H1 (cell line): ENCODE measurements around the gene NME7. TPM values are rescaled to one million over a fixed set of nuclear protein-coding genes. Genes with fewer than 3 reads are reported as not detected.

Experiments used
- CTCF ChIA-PET: fragments of 300-600 bp; sonication (Branson Sonifier 250); formaldehyde crosslinking; loops from one replicate; lab custom pipeline; 2021; ENCODE audit not compliant: partially characterized antibody; lab: Charles Lee
- POLR2A ChIA-PET: fragments of 300-600 bp; sonication (Branson Sonifier 250); formaldehyde crosslinking; loops from one replicate; lab custom pipeline; 2021; ENCODE audit warnings: inconsistent platforms; ENCODE audit not compliant: partially characterized antibody; lab: Charles Lee
- DNase-seq, 2 experiments: peaks; one replicate each; pipeline versions ENCODE4 v3.0.0 to v3.0.0-alpha.2; 2010 to 2022; ENCODE audit warnings: low spot score in 2 of 2, low read depth in 1 of 2, mixed read lengths in 1 of 2
- FAIRE-seq: peaks from 2 replicates; lab custom pipeline; 2011; peaks lifted over from hg19 to GRCh38; lab: Jason Lieb, UNC
- H2AFZ ChIP-seq: 2 replicates; pipeline ENCODE4 v1.8.1; 2012; ENCODE audit warnings: low read length, inconsistent platforms
- H2AK5ac ChIP-seq: 2 replicates; pipeline ENCODE4 v1.6.1; 2013; ENCODE audit warnings: low read depth, low read length
- H2BK120ac ChIP-seq: replicated peaks from 2 replicates; pipeline ENCODE3; 2013; ENCODE audit warnings: low read depth, low read length, inconsistent platforms
- H2BK12ac ChIP-seq: 2 replicates; pipeline ENCODE4 v1.6.1; 2013; ENCODE audit warnings: low read depth, low read length
- H2BK15ac ChIP-seq: 2 replicates; pipeline ENCODE4 v1.6.1; 2013; ENCODE audit warnings: low read length
- H2BK20ac ChIP-seq: 2 replicates; pipeline ENCODE4 v1.6.1; 2013; ENCODE audit warnings: low read length
- H2BK5ac ChIP-seq: 2 replicates; pipeline ENCODE4 v1.6.1; 2013; ENCODE audit warnings: low read depth, low read length
- H3K14ac ChIP-seq: 2 replicates; pipeline ENCODE4 v1.6.1; 2013; ENCODE audit warnings: inconsistent platforms; ENCODE audit not compliant: insufficient read length
- H3K18ac ChIP-seq: 2 replicates; pipeline ENCODE4 v1.6.1; 2013; ENCODE audit warnings: low read length; ENCODE audit errors: extremely low read depth
- H3K23ac ChIP-seq: 2 replicates; pipeline ENCODE4 v1.6.1; 2013; ENCODE audit warnings: inconsistent platforms; ENCODE audit not compliant: insufficient read length
- H3K23me2 ChIP-seq: 2 replicates; pipeline ENCODE4 v1.6.1; 2013; ENCODE audit warnings: low read depth, low read length
- H3K27ac ChIP-seq: 2 replicates; pipeline ENCODE4 v1.6.1; 2011; ENCODE audit warnings: low read depth, low read length, inconsistent platforms
- H3K27me3 ChIP-seq, 4 experiments: replicated peaks in 1 of 4; 1 replicate in 1 of 4; 2 replicates in 3 of 4; pipeline versions ENCODE4 v1.6.1 to v1.8.1; 2011 to 2013; ENCODE audit warnings: low read length in 3 of 4, mild to moderate bottlenecking in 3 of 4, inconsistent platforms in 2 of 4, mixed read lengths in 2 of 4, moderate library complexity in 1 of 4; ENCODE audit not compliant: control insufficient read depth in 3 of 4, insufficient read depth in 3 of 4; ENCODE audit errors: extremely low read depth in 1 of 4
- H3K36me3 ChIP-seq, 4 experiments: 2 replicates each; pipeline versions ENCODE4 v1.6.1 to v1.8.1; 2011 to 2013; ENCODE audit warnings: mild to moderate bottlenecking in 4 of 4, low read length in 3 of 4, moderate library complexity in 2 of 4, control low read depth in 1 of 4, inconsistent platforms in 1 of 4; ENCODE audit not compliant: insufficient read depth in 4 of 4, control insufficient read depth in 2 of 4
- H3K4ac ChIP-seq: replicated peaks from 2 replicates; pipeline ENCODE3; 2013; ENCODE audit warnings: low read length, low read depth, mixed read lengths, inconsistent platforms; ENCODE audit not compliant: insufficient read length
- H3K4me1 ChIP-seq, 4 experiments: replicated peaks in 1 of 4; 1 replicate in 1 of 4; 2 replicates in 3 of 4; pipeline versions ENCODE4 v1.6.1 to v1.8.1; 2011 to 2013; ENCODE audit warnings: low read length in 3 of 4, inconsistent platforms in 2 of 4, mixed read lengths in 1 of 4; ENCODE audit not compliant: insufficient read depth in 4 of 4, control insufficient read depth in 3 of 4
- H3K4me2 ChIP-seq, 2 experiments: 2 replicates each; pipeline versions ENCODE4 v1.6.1 to v1.8.1; 2011 to 2013; ENCODE audit warnings: low read depth in 2 of 2, low read length in 2 of 2, control low read depth in 1 of 2, inconsistent platforms in 1 of 2, mild to moderate bottlenecking in 1 of 2; ENCODE audit not compliant: insufficient read depth in 1 of 2
- H3K4me3 ChIP-seq, 4 experiments: fragments of 200-600, 300-600 bp in 1 of 4; sonication (generic), shearing (Covaris generic), sonication (Bioruptor Twin) in 1 of 4; 2 replicates each; pipeline versions ENCODE4 v1.5.1 to v1.8.1; 2011 to 2016; ENCODE audit warnings: low read length in 4 of 4, low read depth in 3 of 4, control low read depth in 2 of 4, inconsistent platforms in 2 of 4, mild to moderate bottlenecking in 2 of 4, mixed read lengths in 1 of 4, moderate library complexity in 1 of 4; ENCODE audit not compliant: insufficient read depth in 2 of 4; ENCODE audit errors: extremely low read depth in 1 of 4
- H3K56ac ChIP-seq: replicated peaks from 2 replicates; pipeline ENCODE3; 2013; ENCODE audit warnings: low read depth, mild to moderate bottlenecking, mixed read lengths, low read length, inconsistent platforms; ENCODE audit not compliant: insufficient read length
- H3K79me1 ChIP-seq: 2 replicates; pipeline ENCODE4 v1.6.1; 2013; ENCODE audit warnings: low read depth, low read length, control low read depth
- H3K79me2 ChIP-seq, 2 experiments: 2 replicates each; pipeline versions ENCODE4 v1.6.1 to v1.8.1; 2012 to 2013; ENCODE audit warnings: low read length in 2 of 2, mild to moderate bottlenecking in 2 of 2, inconsistent platforms in 1 of 2; ENCODE audit not compliant: insufficient read depth in 2 of 2, control insufficient read depth in 1 of 2
- H3K9ac ChIP-seq, 4 experiments: replicated peaks in 1 of 4; 1 replicate in 1 of 4; 2 replicates in 3 of 4; pipeline versions ENCODE4 v1.6.1 to v1.8.1; 2011 to 2013; ENCODE audit warnings: low read depth in 3 of 4, low read length in 3 of 4, control low read depth in 2 of 4, mild to moderate bottlenecking in 2 of 4, moderate library complexity in 2 of 4, inconsistent platforms in 1 of 4; ENCODE audit errors: extremely low read depth in 1 of 4
- H3K9me3 ChIP-seq, 2 experiments: 2 replicates each; pipeline versions ENCODE4 v1.6.1 to v1.8.1; 2012 to 2013; ENCODE audit warnings: mild to moderate bottlenecking in 2 of 2, moderate library complexity in 2 of 2, control low read depth in 1 of 2, inconsistent platforms in 1 of 2, low read depth in 1 of 2, low read length in 1 of 2, mixed read lengths in 1 of 2; ENCODE audit not compliant: insufficient read depth in 2 of 2
- H4K20me1 ChIP-seq, 2 experiments: replicated peaks in 1 of 2; 2 replicates each; pipeline versions ENCODE3 to v1.8.1; 2011 to 2013; ENCODE audit warnings: inconsistent platforms in 2 of 2, low read length in 2 of 2, mild to moderate bottlenecking in 1 of 2; ENCODE audit not compliant: insufficient read depth in 2 of 2, control insufficient read depth in 1 of 2
- H4K5ac ChIP-seq: 2 replicates; pipeline ENCODE4 v1.6.1; 2013; ENCODE audit warnings: low read length, low read depth, mixed read lengths, inconsistent platforms; ENCODE audit not compliant: insufficient read length
- H4K8ac ChIP-seq: 2 replicates; pipeline ENCODE4 v1.8.0; 2013; ENCODE audit warnings: mild to moderate bottlenecking, moderate library complexity, low read length, inconsistent platforms; ENCODE audit not compliant: insufficient read depth; ENCODE audit errors: extremely low read depth
- H4K91ac ChIP-seq: replicated peaks from 2 replicates; pipeline ENCODE3; 2013; ENCODE audit warnings: low read length, mixed read lengths, inconsistent platforms; ENCODE audit not compliant: insufficient read length
- BACH1 ChIP-seq: IDR thresholded peaks from 2 replicates; pipeline ENCODE4 v1.6.1; 2012; ENCODE audit warnings: low read length, improper control_type of control experiment
- BRCA1 ChIP-seq: IDR thresholded peaks from 2 replicates; pipeline ENCODE4 v1.6.1; 2012; ENCODE audit warnings: low read depth, low read length, improper control_type of control experiment
- CHD2 ChIP-seq: IDR thresholded peaks from 2 replicates; pipeline ENCODE4 v1.6.1; 2012; ENCODE audit warnings: low read length, improper control_type of control experiment
- CREB1 ChIP-seq: IDR thresholded peaks from 2 replicates; pipeline ENCODE4 v1.6.1; 2012; ENCODE audit warnings: inconsistent platforms
- CTBP2 ChIP-seq: IDR thresholded peaks from 2 replicates; pipeline ENCODE4 v1.7.0; 2011; ENCODE audit warnings: borderline replicate concordance, mild to moderate bottlenecking, moderate library complexity, mixed read lengths, low read length; ENCODE audit not compliant: insufficient read depth, insufficient read length
- EGR1 ChIP-seq: IDR thresholded peaks from 2 replicates; pipeline ENCODE4 v1.6.1; 2011; ENCODE audit warnings: low read depth, low read length, borderline replicate concordance
- EZH2 ChIP-seq: fragments of 200-600 bp; sonication (generic); IDR thresholded peaks from 2 replicates; pipeline ENCODE4 v1.7.1; 2012; ENCODE audit warnings: low read depth, mild to moderate bottlenecking, moderate library complexity, low read length, inconsistent platforms; ENCODE audit not compliant: severe bottlenecking
- GTF2F1 ChIP-seq: IDR thresholded peaks from 2 replicates; pipeline ENCODE4 v1.6.1; 2012; ENCODE audit warnings: low read depth, low read length, improper control_type of control experiment, borderline replicate concordance
- HDAC2 ChIP-seq, 2 experiments: fragments of 300-600 bp in 1 of 2; sonication (generic) in 1 of 2; IDR thresholded peaks; 2 replicates each; pipeline ENCODE4 v1.6.1; 2011 to 2012; ENCODE audit warnings: low read depth in 2 of 2, low read length in 2 of 2, mild to moderate bottlenecking in 2 of 2, moderate library complexity in 2 of 2, borderline replicate concordance in 1 of 2, inconsistent platforms in 1 of 2
- HDAC6 ChIP-seq: IDR thresholded peaks from one replicate; pipeline ENCODE4 v1.7.1; 2012; ENCODE audit warnings: low read depth, mild to moderate bottlenecking, inconsistent platforms, low read length, moderate library complexity
- JUND ChIP-seq: IDR thresholded peaks from 2 replicates; pipeline ENCODE4 v1.6.1; 2011; ENCODE audit warnings: mild to moderate bottlenecking, improper control_type of control experiment, low read length
- KDM5A ChIP-seq: fragments of 200-600 bp; IDR thresholded peaks from 2 replicates; pipeline ENCODE4 v1.7.1; 2012; ENCODE audit warnings: mild to moderate bottlenecking, low read length, inconsistent platforms, mixed read lengths
- MAX ChIP-seq: IDR thresholded peaks from 2 replicates; pipeline ENCODE4 v1.6.1; 2012; ENCODE audit warnings: inconsistent platforms
- POLR2AphosphoS5 ChIP-seq: IDR thresholded peaks from 2 replicates; pipeline ENCODE4 v1.6.1; 2011; ENCODE audit warnings: low read depth, low read length
- SAP30 ChIP-seq: fragments of 300-600 bp; sonication (generic); IDR thresholded peaks from 2 replicates; pipeline ENCODE4 v1.7.1; 2012; ENCODE audit warnings: low read length, moderate library complexity, mild to moderate bottlenecking, inconsistent platforms; ENCODE audit not compliant: insufficient read depth, insufficient replicate concordance
- WGBS, 2 experiments: shearing (Covaris generic) in 1 of 2; methylation state at CpG; one replicate each; pipeline versions ENCODE4 v1.1.6 to v1.1.7; 2013 to 2015; ENCODE audit warnings: low lambda C conversion rate in 2 of 2, mixed read lengths in 2 of 2, inconsistent platforms in 1 of 2, low coverage in 1 of 2, missing lambda C conversion rate in 1 of 2; ENCODE audit not compliant: insufficient replicate concordance in 2 of 2, insufficient coverage in 1 of 2, insufficient read length in 1 of 2; ENCODE audit errors: extremely low coverage in 1 of 2, missing lambda C conversion rate in 1 of 2; 5-methylcytosine and 5-hydroxymethylcytosine counted together
- polyA plus RNA-seq, 7 experiments: library from polyadenylated mRNA; depleted of rRNA in 3 of 7; stranded (reverse) in 5 of 7; unstranded in 2 of 7; fragments of >200 nt in 5 of 7; fragments of 200-250 nt in 2 of 7; gene quantifications; 1 replicate in 5 of 7; 2 replicates in 1 of 7; 4 replicates in 1 of 7; pipeline versions ENCODE4 v1.2.1 to v1.2.3, GENCODE V29; 2011 to 2013; ENCODE audit warnings: missing spikeins in 2 of 7, mixed read lengths in 2 of 7
- total RNA-seq: library from RNA; stranded (reverse); fragmentation: NEBNext Ultra II Directional; extraction: Animal tissue kit (Norgen Biotek cat#: 25700); gene quantifications from 2 replicates; pipeline ENCODE4 v1.2.1, GENCODE V29; 2021

Gene NME7
- total and polyA plus RNA-seq, 2 of the 8 experiments (the other 6 are each of a cell fraction or from before 2014, with no cell fraction given) = 11.6 to 28.5 TPM

GRCh38 chr1:169163059-169163458 is 204.5 kb downstream of the NME7 start:
- no peak overlapping the region for H2BK12ac ChIP-seq
- H2BK5ac ChIP-seq = no peak overlapping the region
- H3K79me1 ChIP-seq = no peaks in the 10 kb centered on the region
- no peaks in the 10 kb centered on the region for H4K20me1 ChIP-seq
- H2AK5ac ChIP-seq = no peak overlapping the region
- peaks cover 0 to 3% (median 0%) of the 10 kb centered on the region in 4 experiments; a peak in 1 of 7 replicates for H3K4me1 ChIP-seq
- H3K27ac ChIP-seq = no peak overlapping the region
- no peaks in the 10 kb centered on the region for H3K9me3 ChIP-seq
- FAIRE-seq (no peak), DNase-seq (no peak)
- H3K23ac ChIP-seq = no peak overlapping the region
- H2BK120ac ChIP-seq = no peak overlapping the region
- 95% methylated on average over 5 of the region's 5 CpGs; no CpG with 5 or more reads in 1 of the 2 experiments for WGBS, 2 experiments
- no peak overlapping the region for H4K5ac ChIP-seq
- H4K8ac ChIP-seq = no peak overlapping the region
- no peaks in the 10 kb centered on the region for H3K79me2 ChIP-seq
- no peak overlapping the region for H3K56ac ChIP-seq
- no peak overlapping the region for H2AFZ ChIP-seq
- no peak overlapping the region for H3K18ac ChIP-seq
- H3K4me3 ChIP-seq = no peak overlapping the region
- CTCF ChIA-PET = no interaction called here
- H4K91ac ChIP-seq = no peak overlapping the region
- H3K14ac ChIP-seq = no peak overlapping the region
- no peaks in the 10 kb centered on the region for H3K36me3 ChIP-seq
- POLR2A ChIA-PET = no interaction called here
- no peak overlapping the region for H2BK20ac ChIP-seq
- no peak overlapping the region for H3K4ac ChIP-seq
- no peak overlapping the region for H2BK15ac ChIP-seq
- H3K23me2 ChIP-seq = no peaks in the 10 kb centered on the region
- H3K4me2 ChIP-seq = no peak overlapping the region
- no peak overlapping the region for H3K9ac ChIP-seq
- H3K27me3 ChIP-seq = no peaks in the 10 kb centered on the region
- TF ChIP-seq JUND (no peak), BRCA1 (no peak), HDAC6 (no peak), SAP30 (no peak), EGR1 (no peak), KDM5A (no peak), CREB1 (no peak), CTBP2 (no peak), POLR2AphosphoS5 (no peak), BACH1 (no peak), MAX (no peak), CHD2 (no peak), EZH2 (no peak), HDAC2 (IDR thresholded peaks at IDR 0.05; ENCODE audit: borderline replicate concordance in 1 of 2, low read depth in 2 of 2, low read length in 2 of 2) (no peak), GTF2F1 (no peak)
